ENCODE results near the gene APOBEC3A.

APOBEC3A gene

DNA sequence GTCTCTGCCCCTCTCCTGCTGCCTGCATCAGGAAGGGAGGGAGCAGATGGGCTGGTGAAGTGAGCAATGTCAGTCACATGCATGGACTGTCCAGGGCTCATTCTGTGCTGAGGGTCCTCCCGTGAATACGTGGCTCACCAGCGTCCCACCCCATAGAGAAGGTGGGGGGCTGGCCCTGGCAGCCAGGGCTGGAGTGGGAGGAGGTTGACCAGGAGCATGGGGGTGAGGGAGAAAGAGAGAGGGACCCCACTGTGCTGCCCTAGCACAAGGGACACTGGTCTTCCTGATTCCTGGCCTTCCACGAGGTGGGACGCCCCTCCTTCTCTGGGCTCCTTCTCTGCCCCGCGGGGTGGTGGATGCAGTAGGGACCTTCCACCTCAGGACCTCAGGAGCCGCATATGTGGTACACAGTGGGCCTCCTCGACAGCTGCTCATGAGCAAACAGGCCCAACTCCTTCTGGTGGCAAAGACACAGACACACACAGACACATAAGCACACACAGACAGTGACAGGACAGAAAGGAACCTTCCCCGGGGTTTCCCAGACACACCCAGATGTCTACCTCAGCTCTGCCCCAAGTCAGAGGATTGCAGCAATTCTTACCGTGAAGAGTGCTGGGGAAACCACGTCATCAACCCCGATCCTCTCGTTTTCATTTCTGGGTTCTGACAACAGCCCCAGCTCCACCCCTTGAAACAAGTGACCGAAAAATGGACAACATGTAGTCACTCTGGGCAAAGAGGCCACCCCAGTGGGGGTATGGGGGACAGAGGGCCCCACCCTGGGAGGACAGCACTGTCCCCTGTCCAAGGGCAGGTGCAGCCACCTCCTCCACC, 3.6 kb upstream of the APOBEC3A start:
- Histone ChIP-seq H3K27me3 (replicated peaks) (peaks cover 19% of the 10 kb centered on the region), H3K4me3 (ENCODE audit: low read depth, low read length) (no peak overlapping the region), H3K27ac (no peak overlapping the region), H3K36me3 (replicated peaks) (no peaks in the 10 kb centered on the region)
- DNase-seq = no peak
- no peak for TF ChIP-seq CTCF (IDR thresholded peaks at IDR 0.05; ENCODE audit: low read depth, low read length, missing control alignments)
- in situ Hi-C loops (cut with HindIII; ENCODE audit: low pct_ligation_motif_present, low sequenced_read_pairs) = no loop called here

GRCh38 chr22:38954414-38955043, 2.9 kb upstream of the APOBEC3A start:
- TF ChIP-seq CTCF (IDR thresholded peaks at IDR 0.05; ENCODE audit: low read depth, low read length, missing control alignments) = no peak
- Histone ChIP-seq H3K4me3 (ENCODE audit: low read depth, low read length) (no peak overlapping the region), H3K27me3 (replicated peaks) (peaks cover 18% of the 10 kb centered on the region), H3K36me3 (replicated peaks) (no peaks in the 10 kb centered on the region), H3K27ac (no peak overlapping the region)
- in situ Hi-C loops (cut with HindIII; ENCODE audit: low pct_ligation_motif_present, low sequenced_read_pairs) = no loop called here
- DNase-seq = no peak

- Histone ChIP-seq H3K36me3 (replicated peaks) (no peaks in the 10 kb centered on the region), H3K4me3 (ENCODE audit: low read depth, low read length) (no peak overlapping the region), H3K27ac (no peak overlapping the region), H3K27me3 (replicated peaks) (peaks cover 9% of the 10 kb centered on the region)
- in situ Hi-C loops (cut with HindIII; ENCODE audit: low pct_ligation_motif_present, low sequenced_read_pairs) = no loop called here
- no peak for TF ChIP-seq CTCF (IDR thresholded peaks at IDR 0.05; ENCODE audit: low read depth, low read length, missing control alignments)
- no peak for DNase-seq
Observed at GRCh38 chr22:38955250-38955905, 2.0 kb upstream of the APOBEC3A start.

GRCh38 chr22:38955926-38956325, 1.5 kb upstream of the APOBEC3A start:
- peaks cover 7% of the 10 kb centered on the region for H3K27me3 ChIP-seq (replicated peaks)

GRCh38 chr22:38956551-38956950, 858 bp upstream of the APOBEC3A start:
- in situ Hi-C loops (cut with HindIII; ENCODE audit: low pct_ligation_motif_present, low sequenced_read_pairs) = no loop called here
- Histone ChIP-seq H3K27ac (no peak overlapping the region), H3K4me3 (ENCODE audit: low read depth, low read length) (no peak overlapping the region), H3K27me3 (replicated peaks) (peaks cover 6% of the 10 kb centered on the region), H3K36me3 (replicated peaks) (no peaks in the 10 kb centered on the region)
- no peak for DNase-seq
- no peak for TF ChIP-seq CTCF (IDR thresholded peaks at IDR 0.05; ENCODE audit: low read depth, low read length, missing control alignments)

More at GRCh38 chr22:38955926-38956325, 1.5 kb upstream of the APOBEC3A start:
- TF ChIP-seq CTCF (IDR thresholded peaks at IDR 0.05; ENCODE audit: low read depth, low read length, missing control alignments) = no peak
- H3K27ac ChIP-seq = no peak overlapping the region
- no peaks in the 10 kb centered on the region for H3K36me3 ChIP-seq (replicated peaks)
- DNase-seq = no peak
- in situ Hi-C loops (cut with HindIII; ENCODE audit: low pct_ligation_motif_present, low sequenced_read_pairs) = no loop called here
- H3K4me3 ChIP-seq (ENCODE audit: low read depth, low read length) = no peak overlapping the region
